Fibroblast of lung (primary cell): ENCODE data around the gene ADPRH. TPM values are rescaled to one million over a fixed set of nuclear protein-coding genes. Genes with fewer than 3 reads are reported as not detected.

Experiments
- DNase-seq, 2 donors: peaks; one replicate each; pipeline versions ENCODE4 v3.0.0 to v3.0.0-alpha.2; 2010; ENCODE audit warnings: low read depth in 2 of 2
- H2AFZ ChIP-seq: 2 replicates; pipeline ENCODE4 v1.5.1; 2012; ENCODE audit warnings: low read length, control low read depth, inconsistent platforms
- H3K27ac ChIP-seq: 2 replicates; pipeline ENCODE4 v1.5.1; 2011; ENCODE audit warnings: low read length, control low read depth; ENCODE audit not compliant: insufficient read depth
- H3K27me3 ChIP-seq: 2 replicates; pipeline ENCODE4 v1.5.1; 2011; ENCODE audit warnings: mild to moderate bottlenecking, low read length; ENCODE audit not compliant: control insufficient read depth, insufficient read depth
- H3K36me3 ChIP-seq: 2 replicates; pipeline ENCODE4 v1.5.1; 2011; ENCODE audit warnings: low read length; ENCODE audit not compliant: control insufficient read depth, insufficient read depth
- H3K4me1 ChIP-seq: 2 replicates; pipeline ENCODE4 v1.5.1; 2011; ENCODE audit warnings: low read length; ENCODE audit not compliant: control insufficient read depth, insufficient read depth; ENCODE audit errors: extremely low read depth
- H3K4me2 ChIP-seq: 2 replicates; pipeline ENCODE4 v1.5.1; 2011; ENCODE audit warnings: low read length, control low read depth; ENCODE audit not compliant: insufficient read depth; ENCODE audit errors: extremely low read depth
- H3K4me3 ChIP-seq, 4 experiments: fragments of 200-600 bp in 1 of 4; sonication (generic) in 1 of 4; replicated peaks in 1 of 4; 2 replicates each; pipeline ENCODE4 v1.5.1; 2011 to 2016; ENCODE audit warnings: low read length in 4 of 4, low read depth in 3 of 4, mild to moderate bottlenecking in 3 of 4, control low read depth in 2 of 4, inconsistent platforms in 1 of 4, mixed read lengths in 1 of 4; ENCODE audit not compliant: insufficient read depth in 1 of 4; ENCODE audit errors: control extremely low read depth in 1 of 4
- H3K79me2 ChIP-seq: 2 replicates; pipeline ENCODE4 v1.5.1; 2012; ENCODE audit warnings: mild to moderate bottlenecking, low read length, inconsistent platforms; ENCODE audit not compliant: control insufficient read depth, insufficient read depth
- H3K9ac ChIP-seq: 2 replicates; pipeline ENCODE4 v1.5.1; 2011; ENCODE audit warnings: mild to moderate bottlenecking, low read length, control low read depth; ENCODE audit not compliant: insufficient read depth
- H3K9me3 ChIP-seq: 2 replicates; pipeline ENCODE4 v1.5.1; 2012; ENCODE audit warnings: low read depth, low read length; ENCODE audit not compliant: control insufficient read depth, insufficient read depth
- H4K20me1 ChIP-seq: 2 replicates; pipeline ENCODE4 v1.5.1; 2011; ENCODE audit warnings: low read length; ENCODE audit not compliant: control insufficient read depth, insufficient read depth; ENCODE audit errors: extremely low read depth
- EZH2 ChIP-seq: IDR thresholded peaks from 2 replicates; pipeline ENCODE4 v1.5.1; 2012; ENCODE audit warnings: low read length, control low read depth, mild to moderate bottlenecking; ENCODE audit errors: missing control alignments
- polyA minus RNA-seq: library from RNA; depleted of rRNA, polyadenylated mRNA; stranded (reverse); fragments of >200 nt; gene quantifications from 2 replicates; pipeline ENCODE4 v1.2.3, GENCODE V29; 2011; ENCODE audit warnings: low replicate concordance
- polyA plus RNA-seq, 2 donors: library from polyadenylated mRNA; depleted of rRNA in 1 of 2; stranded (reverse) in 1 of 2; unstranded in 1 of 2; fragments of >200 nt; gene quantifications; 2 replicates each; pipeline ENCODE4 v1.2.1, GENCODE V29; 2011 to 2012; ENCODE audit warnings: missing spikeins in 1 of 2
- total RNA-seq: library from RNA; depleted of rRNA; stranded (reverse); fragments of >200 nt; gene quantifications from 2 replicates; pipeline ENCODE4 v1.2.1, GENCODE V29; 2014
- TF ChIP-seq, protein P1 (sequence below), 2 donors: IDR thresholded peaks in 1 of 2; conservative IDR thresholded peaks in 1 of 2; 1 replicate in 1 of 2; 2 replicates in 1 of 2; pipeline ENCODE4 v1.5.1; 2011 to 2012; ENCODE audit warnings: low read length in 2 of 2, control low read depth in 1 of 2, inconsistent platforms in 1 of 2, low read depth in 1 of 2, mild to moderate bottlenecking in 1 of 2

ADPRH gene
- total RNA-seq (3.1 and 7.4 TPM in 2 replicates), polyA plus RNA-seq (1.1 and 3.0 TPM in 2 replicates), polyA minus RNA-seq (4.0 TPM in 1 of 2 replicates, not detected in the other)
- polyA plus RNA-seq (2012), result 1.1 and 3.1 TPM in 2 replicates

DNA sequence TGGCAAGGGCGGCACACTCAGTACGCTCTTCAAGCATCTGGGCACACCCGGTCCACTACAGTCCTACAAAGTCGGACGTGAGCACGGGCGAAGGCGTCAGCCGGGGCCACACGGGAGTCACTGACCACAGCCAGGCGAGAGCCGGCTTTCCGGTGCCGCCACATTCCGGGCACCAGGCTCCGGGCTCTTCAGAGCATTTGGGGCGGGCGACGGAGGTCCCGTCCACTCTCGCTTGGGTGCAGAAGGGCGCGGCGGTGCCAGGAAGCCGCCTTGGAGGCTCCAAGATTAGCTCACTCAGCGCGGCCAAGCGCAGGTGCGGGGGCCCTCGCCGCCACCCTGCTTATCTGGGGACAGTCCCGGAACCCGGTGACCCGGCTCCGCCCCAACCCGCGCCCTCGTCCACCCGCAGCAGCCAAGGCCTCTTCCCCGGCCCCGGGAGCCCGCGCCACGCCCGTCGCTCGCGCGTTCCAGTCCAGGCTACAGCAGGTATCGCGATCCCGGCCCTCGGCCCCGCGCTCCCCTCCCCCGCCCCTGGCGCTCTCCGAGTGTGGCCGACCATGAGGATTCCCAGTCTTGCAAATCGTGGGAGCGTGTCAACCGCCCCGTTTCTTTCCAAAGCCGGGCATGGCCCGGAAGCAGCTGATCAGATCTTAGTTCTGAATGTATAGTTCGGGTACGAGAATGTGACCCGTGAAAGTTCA, at the start of gene ADPRH:
Gene ADPRH (plus strand): TSS at position 127 of the 701 bp plus-strand sequence. CDS start 2,678 bp downstream, outside the sequence.
- TF ChIP-seq, protein P1, sequence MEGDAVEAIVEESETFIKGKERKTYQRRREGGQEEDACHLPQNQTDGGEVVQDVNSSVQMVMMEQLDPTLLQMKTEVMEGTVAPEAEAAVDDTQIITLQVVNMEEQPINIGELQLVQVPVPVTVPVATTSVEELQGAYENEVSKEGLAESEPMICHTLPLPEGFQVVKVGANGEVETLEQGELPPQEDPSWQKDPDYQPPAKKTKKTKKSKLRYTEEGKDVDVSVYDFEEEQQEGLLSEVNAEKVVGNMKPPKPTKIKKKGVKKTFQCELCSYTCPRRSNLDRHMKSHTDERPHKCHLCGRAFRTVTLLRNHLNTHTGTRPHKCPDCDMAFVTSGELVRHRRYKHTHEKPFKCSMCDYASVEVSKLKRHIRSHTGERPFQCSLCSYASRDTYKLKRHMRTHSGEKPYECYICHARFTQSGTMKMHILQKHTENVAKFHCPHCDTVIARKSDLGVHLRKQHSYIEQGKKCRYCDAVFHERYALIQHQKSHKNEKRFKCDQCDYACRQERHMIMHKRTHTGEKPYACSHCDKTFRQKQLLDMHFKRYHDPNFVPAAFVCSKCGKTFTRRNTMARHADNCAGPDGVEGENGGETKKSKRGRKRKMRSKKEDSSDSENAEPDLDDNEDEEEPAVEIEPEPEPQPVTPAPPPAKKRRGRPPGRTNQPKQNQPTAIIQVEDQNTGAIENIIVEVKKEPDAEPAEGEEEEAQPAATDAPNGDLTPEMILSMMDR (conservative IDR thresholded peaks at IDR 0.05 in 1 of 2, IDR thresholded peaks at IDR 0.05 in 1 of 2; ENCODE audit: low read depth in 1 of 2, low read length in 2 of 2), result no peak
- TF ChIP-seq EZH2, result no peak
- Histone ChIP-seq H4K20me1 (no peaks in the 10 kb centered on the region), H3K4me3 (peak within 1 kb of the TSS; percentile 47 to 70 (median 55)), H3K4me2 (peak within 1 kb of the TSS; percentile 88), H3K27ac (peak within 1 kb of the TSS; percentile 37), H3K9ac (peak within 1 kb of the TSS; percentile 50), H3K27me3 (no peaks in the 10 kb centered on the region), H3K4me1 (peaks cover 3% of the 10 kb centered on the region), H3K36me3 (no peaks in the 10 kb centered on the region), H2AFZ (peak within 1 kb of the TSS; percentile 94), H3K9me3 (no peaks in the 10 kb centered on the region), H3K79me2 (no peaks in the 10 kb centered on the region)
- peak; percentile 68 to 75 for DNase-seq

DNA sequence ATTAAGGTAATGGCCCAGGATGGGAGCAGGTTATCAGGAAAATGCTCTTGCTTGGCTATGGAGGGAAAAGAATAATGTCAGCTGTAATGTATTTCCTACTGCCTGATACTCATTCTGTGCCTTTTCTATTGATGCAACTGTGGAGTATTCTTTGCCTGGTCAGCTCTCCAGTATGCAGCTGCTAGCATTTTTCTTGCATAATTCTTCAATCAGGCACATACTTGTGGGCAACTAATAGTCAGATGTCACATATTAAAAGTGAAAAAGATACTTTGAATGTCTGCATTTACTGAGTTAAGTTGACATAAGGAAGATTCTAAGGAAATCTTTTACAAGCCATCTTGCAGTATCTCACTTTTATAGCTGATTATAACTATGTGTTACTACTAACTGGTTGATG, 49.4 kb upstream of the ADPRH start:
- Histone ChIP-seq H2AFZ (no peak overlapping the region), H3K4me2 (peak overlapping the region; percentile 20)
- TF ChIP-seq, protein P1 (conservative IDR thresholded peaks at IDR 0.05 in 1 of 2, IDR thresholded peaks at IDR 0.05 in 1 of 2; ENCODE audit: low read depth in 1 of 2, low read length in 2 of 2), result no peak
- TF ChIP-seq EZH2, result no peak

DNA sequence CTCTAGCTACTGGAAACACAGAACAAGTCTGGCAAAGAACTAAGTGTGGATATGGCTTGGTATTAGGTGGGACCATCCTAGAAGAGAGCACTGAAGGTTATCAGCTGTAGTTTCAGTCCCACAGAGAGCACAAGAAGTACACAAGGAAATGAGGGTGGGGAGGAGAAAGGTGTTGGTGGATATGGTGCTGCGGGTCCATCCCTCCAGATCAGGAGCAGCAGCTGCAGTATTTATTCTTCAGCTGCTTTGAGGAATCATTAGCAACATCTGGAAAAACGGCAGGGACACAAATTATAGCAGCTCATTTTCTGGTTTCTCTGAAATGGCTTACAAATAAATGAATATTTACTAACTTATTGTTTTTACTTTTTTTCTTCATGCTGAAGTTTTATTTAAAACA, 48.8 kb upstream of the ADPRH start:
- H3K4me2 ChIP-seq, result peak overlapping the region; percentile 20
- H3K79me2 ChIP-seq, result no peaks in the 10 kb centered on the region
- H3K27ac ChIP-seq, result no peak overlapping the region
- H3K36me3 ChIP-seq, result no peaks in the 10 kb centered on the region
- H3K4me3 ChIP-seq, result no peak overlapping the region
- H3K9me3 ChIP-seq, result no peaks in the 10 kb centered on the region
- H4K20me1 ChIP-seq, result no peaks in the 10 kb centered on the region
- DNase-seq, result no peak
- H3K27me3 ChIP-seq, result no peaks in the 10 kb centered on the region
- TF ChIP-seq, protein P1 (conservative IDR thresholded peaks at IDR 0.05 in 1 of 2, IDR thresholded peaks at IDR 0.05 in 1 of 2; ENCODE audit: low read depth in 1 of 2, low read length in 2 of 2), result no peak
- TF ChIP-seq EZH2, result no peak
- H2AFZ ChIP-seq, result peak overlapping the region; percentile 10
- H3K9ac ChIP-seq, result no peak overlapping the region
- H3K4me1 ChIP-seq, result peaks cover 4% of the 10 kb centered on the region

More for the DNA sequence above, 49.4 kb upstream of the ADPRH start:
- no peaks in the 10 kb centered on the region for H3K9me3 ChIP-seq
- H3K4me1 ChIP-seq, result peaks cover 4% of the 10 kb centered on the region
- H3K4me3 ChIP-seq, result no peak overlapping the region
- H3K27ac ChIP-seq, result no peak overlapping the region
- H3K27me3 ChIP-seq, result no peaks in the 10 kb centered on the region
- peak; percentile 37 to 64 for DNase-seq
- no peaks in the 10 kb centered on the region for H3K79me2 ChIP-seq
- no peak overlapping the region for H3K9ac ChIP-seq
- H3K36me3 ChIP-seq, result no peaks in the 10 kb centered on the region
- no peaks in the 10 kb centered on the region for H4K20me1 ChIP-seq
